Activated naive CD8-positive, alpha-beta T cell treated with anti-CD3 and anti-CD28 coated beads for 36 hours (primary cell): ENCODE measurements around the gene RPEL1. TPM values are rescaled to one million over a fixed set of nuclear protein-coding genes. Genes with fewer than 3 reads are reported as not detected.
A peak's percentile ranks its signal among the peaks of the same experiment; 100 is the strongest.
"Not testable (repeated sequence)": the region's sequence is repeated elsewhere in the genome, so short reads cannot be mapped to it uniquely, and the experiment has no call there.

Experiments
- DNase-seq: peaks from one replicate; pipeline ENCODE4 v3.0.0; 2021
- H3K27ac Mint-ChIP-seq: one replicate; pipeline ENCODE4 v1.8.0; 2022; ENCODE audit warnings: mild to moderate bottlenecking, moderate library complexity, mixed read lengths
- H3K27me3 Mint-ChIP-seq: one replicate; pipeline ENCODE4 v1.8.0; 2022; ENCODE audit warnings: mild to moderate bottlenecking, mixed read lengths
- H3K36me3 Mint-ChIP-seq: one replicate; pipeline ENCODE4 v1.8.0; 2021; ENCODE audit warnings: mild to moderate bottlenecking, mixed read lengths
- H3K4me1 Mint-ChIP-seq: one replicate; pipeline ENCODE4 v1.8.0; 2021; ENCODE audit warnings: mixed read lengths
- H3K4me3 Mint-ChIP-seq: one replicate; pipeline ENCODE4 v1.8.0; 2022; ENCODE audit warnings: mild to moderate bottlenecking, moderate library complexity, mixed read lengths
- H3K9me3 Mint-ChIP-seq: one replicate; pipeline ENCODE4 v1.8.0; 2022; ENCODE audit warnings: mixed read lengths
- total RNA-seq, 2 experiments: library from RNA; stranded (reverse); gene quantifications; one replicate each; pipeline ENCODE4 v1.2.3, GENCODE V29; 2021

Gene RPEL1
- total RNA-seq, 2 experiments from 2014 or later = 0.10 TPM; not detected in 1

DNA sequence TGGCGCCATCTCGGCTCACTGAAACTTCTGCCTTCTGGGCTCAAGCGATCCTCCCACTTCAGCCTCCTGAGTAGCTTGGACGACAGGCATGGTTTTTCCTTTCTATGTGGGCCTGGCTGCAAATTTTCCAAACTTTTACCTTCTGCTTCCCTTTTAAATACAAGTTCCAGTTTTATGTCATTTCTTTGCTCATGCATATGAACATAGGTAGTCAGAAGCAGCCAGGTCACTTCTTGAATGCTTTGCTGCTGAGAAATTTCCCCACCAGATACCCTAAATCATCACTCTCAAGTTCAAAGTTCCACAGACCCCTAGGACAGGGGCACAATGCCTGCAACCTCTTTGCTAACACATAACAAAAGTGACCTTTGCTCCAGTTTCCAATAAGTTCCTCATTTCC lies 21.6 kb upstream of the RPEL1 start:
- H3K27ac Mint-ChIP-seq = no peak overlapping the region
- DNase-seq = no peak
- peaks cover 5% of the 10 kb centered on the region for H3K36me3 Mint-ChIP-seq
- H3K9me3 Mint-ChIP-seq = peaks cover 16% of the 10 kb centered on the region
- H3K4me3 Mint-ChIP-seq = no peak overlapping the region
- H3K4me1 Mint-ChIP-seq = no peaks in the 10 kb centered on the region
- no peaks in the 10 kb centered on the region for H3K27me3 Mint-ChIP-seq

DNA sequence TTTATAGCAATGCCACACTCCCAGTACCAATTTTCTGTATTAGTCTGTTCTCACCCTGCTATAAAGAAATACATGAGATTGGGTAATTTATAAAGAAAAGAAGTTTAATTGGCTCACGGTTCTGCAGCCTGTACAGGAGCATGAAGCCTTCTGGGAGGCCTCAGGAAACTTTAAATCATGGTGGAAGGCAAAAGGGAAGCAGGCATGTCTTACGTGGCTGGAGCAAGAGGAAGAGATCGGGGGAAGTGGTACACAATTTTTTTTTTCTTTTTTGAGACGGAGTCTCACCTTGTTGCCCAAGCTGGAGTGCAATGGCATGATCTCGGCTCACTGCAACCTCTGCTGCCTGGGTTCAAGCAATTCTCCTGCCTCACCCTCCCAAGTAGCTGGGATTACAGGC lies 21.0 kb upstream of the RPEL1 start:
- H3K4me1 Mint-ChIP-seq, H3K36me3 Mint-ChIP-seq, DNase-seq, H3K4me3 Mint-ChIP-seq, H3K27me3 Mint-ChIP-seq, H3K27ac Mint-ChIP-seq: not testable (repeated sequence)
- H3K9me3 Mint-ChIP-seq = peaks cover 16% of the 10 kb centered on the region

DNA sequence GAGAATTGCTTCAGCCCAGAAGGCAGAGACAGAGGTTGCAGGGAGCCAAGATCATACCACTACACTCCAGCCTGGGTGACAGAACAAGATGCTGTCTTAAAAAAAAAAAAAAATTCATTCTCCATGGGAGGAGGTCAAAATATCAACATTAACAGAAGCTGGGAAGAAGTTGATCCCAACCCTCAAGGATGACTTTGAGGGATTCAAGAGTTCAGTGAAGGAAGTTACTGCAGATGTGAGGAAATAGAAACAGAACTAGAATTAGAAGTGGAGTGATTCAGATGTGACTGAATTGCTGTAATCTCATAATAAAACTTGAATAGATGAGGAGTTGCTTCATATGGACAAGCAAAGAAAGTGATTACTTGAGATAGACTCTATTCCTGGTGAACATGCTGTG lies 19.7 kb upstream of the RPEL1 start:
- DNase-seq = no peak
- H3K4me1 Mint-ChIP-seq = no peaks in the 10 kb centered on the region
- H3K27ac Mint-ChIP-seq = no peak overlapping the region
- H3K9me3 Mint-ChIP-seq = peaks cover 16% of the 10 kb centered on the region
- peaks cover 5% of the 10 kb centered on the region for H3K36me3 Mint-ChIP-seq
- no peaks in the 10 kb centered on the region for H3K27me3 Mint-ChIP-seq
- H3K4me3 Mint-ChIP-seq = no peak overlapping the region

DNA sequence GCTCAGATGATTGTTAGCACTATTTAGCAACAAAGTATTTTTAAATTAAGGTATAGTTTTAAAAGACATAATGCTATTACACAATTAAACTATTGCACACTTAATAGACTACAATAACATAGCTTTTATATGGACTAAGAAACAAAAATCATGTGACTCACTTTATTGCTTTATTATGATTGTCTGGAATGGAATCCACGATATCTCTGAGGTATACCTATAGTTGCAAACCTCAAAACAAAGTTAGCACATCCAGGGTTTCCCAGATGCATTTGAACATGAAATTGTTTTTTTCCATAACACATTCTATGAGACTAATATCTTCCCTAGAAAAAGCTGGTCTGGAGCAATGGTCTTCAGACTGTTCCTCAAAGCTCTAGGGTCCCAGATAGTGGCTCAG lies 18.3 kb upstream of the RPEL1 start:
- H3K9me3 Mint-ChIP-seq = peaks cover 14% of the 10 kb centered on the region
- H3K36me3 Mint-ChIP-seq = peaks cover 3% of the 10 kb centered on the region
- H3K4me1 Mint-ChIP-seq = no peaks in the 10 kb centered on the region
- H3K4me3 Mint-ChIP-seq = no peak overlapping the region
- DNase-seq = no peak
- no peaks in the 10 kb centered on the region for H3K27me3 Mint-ChIP-seq
- no peak overlapping the region for H3K27ac Mint-ChIP-seq

DNA sequence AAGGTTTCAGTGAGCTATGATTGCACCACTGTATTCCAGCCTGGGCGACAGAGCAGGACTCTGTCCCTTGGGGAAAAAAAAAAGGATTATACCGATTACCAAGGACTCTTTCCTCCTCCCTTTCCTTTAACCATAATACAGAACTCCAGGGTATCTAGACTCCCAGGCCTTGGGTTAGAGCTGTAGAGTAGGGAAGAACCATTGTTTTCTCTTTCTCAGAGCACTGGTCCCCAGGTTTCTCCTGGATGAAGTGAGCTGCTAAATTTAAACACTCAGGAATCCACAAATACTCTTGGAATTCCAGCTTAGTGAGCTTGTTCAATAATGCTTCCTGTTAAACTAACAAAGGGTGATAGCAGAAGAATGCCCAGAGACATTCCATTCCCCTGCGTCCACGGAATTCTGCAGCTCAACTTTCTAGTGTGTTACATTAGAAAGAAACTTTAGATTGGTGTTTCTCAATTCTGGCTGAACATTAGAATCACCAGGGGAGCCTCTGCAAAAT lies 14.6 kb upstream of the RPEL1 start:
- Mint-ChIP-seq H3K9me3 (no peaks in the 10 kb centered on the region), H3K4me3 (no peak overlapping the region), H3K4me1 (no peaks in the 10 kb centered on the region), H3K27me3 (no peaks in the 10 kb centered on the region), H3K27ac (no peak overlapping the region), H3K36me3 (no peaks in the 10 kb centered on the region)
- no peak for DNase-seq

DNA sequence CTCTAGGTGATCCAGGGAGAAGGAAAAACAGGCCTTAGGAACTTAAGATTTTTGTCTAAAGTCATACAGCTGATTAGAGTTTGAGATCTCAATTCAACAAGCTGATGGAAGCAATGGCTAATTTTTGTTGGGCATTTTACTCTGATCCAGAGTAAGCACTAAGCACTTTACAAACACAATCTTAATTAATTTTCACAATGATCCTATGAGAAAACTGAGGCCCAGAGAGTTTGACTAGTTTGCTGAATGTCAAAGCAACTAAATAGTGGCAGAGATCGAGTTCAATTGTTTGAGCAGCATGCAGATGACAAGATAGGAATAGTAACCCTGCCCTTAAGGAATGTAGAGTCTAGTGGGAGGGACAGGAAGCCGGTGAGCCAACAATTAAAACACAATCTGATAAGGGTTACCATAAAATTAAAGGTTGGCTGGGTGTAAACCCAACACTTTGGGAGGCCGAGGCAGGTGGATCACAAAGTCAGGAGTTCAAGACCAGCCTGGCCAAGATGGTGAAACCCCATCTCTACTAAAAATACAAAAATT lies 13.5 kb upstream of the RPEL1 start:
- no peak overlapping the region for H3K4me3 Mint-ChIP-seq
- H3K9me3 Mint-ChIP-seq = no peaks in the 10 kb centered on the region
- no peaks in the 10 kb centered on the region for H3K36me3 Mint-ChIP-seq

DNA sequence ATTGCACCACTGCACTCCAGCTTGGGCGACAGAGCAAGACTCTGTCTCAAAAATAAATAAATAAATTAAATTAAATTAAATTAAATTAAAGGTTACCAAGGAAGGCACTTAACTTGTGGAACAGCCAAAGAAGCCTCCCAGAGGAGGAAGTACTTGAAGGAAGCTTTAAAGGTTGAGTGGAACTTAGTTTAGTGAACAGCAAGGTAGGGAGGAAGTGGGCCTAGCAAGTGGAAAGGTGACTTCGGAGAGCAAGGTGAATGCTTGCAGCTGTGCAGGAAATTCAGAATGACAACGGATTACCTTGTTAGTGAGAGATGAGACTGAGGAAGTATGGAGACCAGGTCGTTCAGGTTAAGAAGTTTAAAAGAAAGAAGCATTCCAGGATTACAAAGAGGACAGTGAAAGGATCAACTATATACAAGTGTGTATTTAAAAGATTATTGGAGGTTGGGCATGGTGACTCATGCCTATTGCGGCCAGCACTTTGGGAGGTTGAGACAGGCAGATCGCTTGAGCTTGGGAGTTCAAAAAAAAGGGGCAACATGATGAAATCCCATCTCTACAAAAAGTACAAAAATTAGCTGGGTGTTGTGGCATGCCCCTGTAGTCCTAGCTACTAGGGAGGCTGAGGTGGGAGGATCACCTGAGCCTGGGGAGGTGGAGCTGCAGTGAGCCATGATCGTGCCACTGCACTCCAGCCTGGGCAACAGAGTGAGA lies 12.8 kb upstream of the RPEL1 start:
- no peak for DNase-seq
- H3K9me3 Mint-ChIP-seq = no peaks in the 10 kb centered on the region
- H3K36me3 Mint-ChIP-seq = no peaks in the 10 kb centered on the region
- H3K27ac Mint-ChIP-seq = no peak overlapping the region
- no peak overlapping the region for H3K4me3 Mint-ChIP-seq
- no peaks in the 10 kb centered on the region for H3K4me1 Mint-ChIP-seq
- H3K27me3 Mint-ChIP-seq = no peaks in the 10 kb centered on the region

More for the DNA sequence above, 13.5 kb upstream of the RPEL1 start:
- H3K4me1 Mint-ChIP-seq = no peaks in the 10 kb centered on the region
- no peaks in the 10 kb centered on the region for H3K27me3 Mint-ChIP-seq
- no peak overlapping the region for H3K27ac Mint-ChIP-seq
- DNase-seq = no peak

DNA sequence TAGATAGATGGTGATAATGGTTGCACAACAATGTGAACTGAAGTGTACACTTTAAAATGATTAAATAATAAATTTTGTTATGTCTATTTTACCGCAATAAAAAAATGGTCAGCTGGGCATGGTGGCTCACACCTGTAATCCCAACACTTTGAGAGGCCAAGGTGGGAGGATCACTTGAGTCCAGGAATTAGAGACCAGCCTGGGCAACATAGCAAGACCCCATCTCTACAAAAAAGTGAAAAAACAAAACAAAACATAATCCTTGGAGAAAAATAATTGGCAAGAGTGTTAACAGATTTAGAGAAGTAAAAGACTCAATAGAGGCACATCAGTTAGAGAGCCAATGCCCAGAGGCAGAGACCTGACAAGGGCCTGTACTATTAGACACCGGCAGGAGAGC lies 9.9 kb upstream of the RPEL1 start:
- Mint-ChIP-seq H3K4me1 (peaks cover 3% of the 10 kb centered on the region), H3K27ac (no peak overlapping the region), H3K36me3 (no peaks in the 10 kb centered on the region), H3K27me3 (no peaks in the 10 kb centered on the region), H3K9me3 (no peaks in the 10 kb centered on the region), H3K4me3 (no peak overlapping the region)
- no peak for DNase-seq

DNA sequence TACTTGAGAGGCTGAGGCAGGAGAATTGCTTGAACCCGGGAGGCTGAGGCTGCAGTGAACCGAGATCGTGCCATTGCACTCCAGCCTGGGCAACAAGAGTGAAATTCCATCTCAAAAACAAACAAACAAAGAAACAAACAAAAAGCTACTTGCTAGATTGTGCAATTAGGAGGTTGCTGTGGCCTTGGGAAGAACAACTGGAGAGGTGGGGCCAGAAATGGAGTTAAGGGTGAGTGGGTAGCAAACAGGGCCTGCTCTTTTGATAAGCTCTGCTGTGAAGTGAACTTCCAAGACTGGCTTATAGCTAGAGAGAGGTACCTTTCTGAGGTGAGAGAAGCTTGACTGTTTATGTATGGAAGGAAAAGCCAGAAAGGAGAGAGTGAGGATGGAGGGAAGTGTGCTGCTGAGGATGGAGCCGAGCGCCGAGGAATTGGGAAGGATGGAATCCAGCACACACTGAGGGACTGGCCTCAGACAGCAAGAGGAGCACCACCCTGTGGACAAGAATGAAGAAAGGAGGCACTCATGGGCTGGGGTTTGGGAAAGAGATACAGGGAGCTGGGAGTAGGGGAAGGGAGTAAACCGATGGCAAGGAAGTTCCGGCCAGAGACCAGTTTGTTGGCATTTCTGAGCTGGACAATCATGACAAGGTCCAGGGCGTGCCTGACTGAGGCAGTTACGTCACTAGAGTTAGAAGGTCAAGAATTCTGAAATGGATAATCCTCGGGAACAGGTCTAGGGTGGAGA lies 7.0 kb upstream of the RPEL1 start:
- H3K4me1 Mint-ChIP-seq = peaks cover 8% of the 10 kb centered on the region
- no peaks in the 10 kb centered on the region for H3K36me3 Mint-ChIP-seq
- no peaks in the 10 kb centered on the region for H3K9me3 Mint-ChIP-seq
- no peak overlapping the region for H3K4me3 Mint-ChIP-seq
- H3K27me3 Mint-ChIP-seq = no peaks in the 10 kb centered on the region
- H3K27ac Mint-ChIP-seq = no peak overlapping the region
- no peak for DNase-seq

DNA sequence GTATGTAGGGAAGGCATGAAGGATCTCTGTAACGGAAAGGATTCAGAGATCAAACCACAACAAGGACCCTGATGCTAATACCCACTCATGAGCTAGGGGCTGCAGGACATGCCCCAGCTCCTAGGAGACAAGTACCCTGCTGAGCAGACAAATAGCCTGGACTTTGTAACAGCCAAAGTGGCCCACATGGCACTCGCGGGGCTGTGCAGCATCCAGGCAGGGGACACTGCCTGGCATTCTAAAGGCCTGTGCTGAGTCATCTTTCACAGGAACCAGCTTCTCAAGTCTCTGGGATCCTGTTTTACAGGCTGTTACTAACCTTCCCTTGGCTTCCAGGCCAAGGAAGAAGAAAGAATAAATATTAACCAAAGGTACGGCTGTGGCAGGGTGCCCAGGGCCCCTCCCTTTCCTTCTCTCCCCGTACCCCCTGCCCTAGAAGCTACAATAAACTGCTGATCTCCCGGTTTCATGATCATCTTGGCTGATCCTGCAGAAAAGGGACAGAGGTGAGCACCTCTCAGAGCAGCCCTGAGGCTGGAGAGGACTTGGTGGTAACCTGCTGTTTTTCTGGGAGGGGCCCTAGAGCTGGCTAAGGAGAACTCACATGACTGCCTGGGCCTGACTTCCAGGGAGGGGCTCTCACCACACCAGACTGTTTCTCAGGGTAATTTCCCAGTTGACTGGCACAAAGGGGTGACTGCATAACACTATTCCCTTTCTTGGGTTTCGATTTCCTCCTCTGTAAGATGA lies 4.2 kb upstream of the RPEL1 start:
- Mint-ChIP-seq H3K4me1 (peaks cover 13% of the 10 kb centered on the region), H3K9me3 (no peaks in the 10 kb centered on the region), H3K27me3 (no peaks in the 10 kb centered on the region), H3K36me3 (no peaks in the 10 kb centered on the region), H3K4me3 (no peak overlapping the region), H3K27ac (no peak overlapping the region)
- peak; percentile 1 for DNase-seq

DNA sequence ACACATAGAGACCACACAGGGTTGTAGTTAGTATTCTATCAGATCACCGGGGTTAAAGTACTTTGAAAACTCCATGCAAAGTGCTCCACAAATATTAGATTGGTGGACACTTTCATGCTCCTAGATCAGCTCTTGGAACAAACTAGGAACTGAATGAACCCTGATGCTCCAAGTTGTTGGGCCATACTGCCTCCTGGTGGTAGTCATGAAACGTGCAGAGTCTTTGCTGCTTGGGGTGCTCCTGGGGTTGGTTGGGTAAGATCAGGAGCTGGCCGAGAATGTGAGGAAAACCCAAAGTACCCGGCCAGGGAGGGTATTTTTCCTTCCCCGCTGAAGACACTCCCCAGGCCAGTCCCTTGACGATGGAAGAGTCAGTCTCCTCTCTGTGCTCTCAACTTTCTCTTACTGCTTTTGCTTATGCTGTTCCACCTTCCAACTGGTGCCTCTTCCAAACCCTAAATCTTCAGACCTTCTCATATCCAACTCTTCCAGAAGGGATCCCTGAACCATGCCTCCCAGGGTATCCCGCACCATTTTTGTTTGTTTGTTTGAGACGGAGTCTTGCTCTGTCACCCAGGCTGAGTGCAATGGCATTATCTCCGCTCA lies 918 bp upstream of the RPEL1 start:
- DNase-seq = peak; percentile 52
- no peak overlapping the region for H3K27ac Mint-ChIP-seq
- H3K9me3 Mint-ChIP-seq = no peaks in the 10 kb centered on the region
- H3K4me1 Mint-ChIP-seq = peaks cover 13% of the 10 kb centered on the region
- H3K27me3 Mint-ChIP-seq = no peaks in the 10 kb centered on the region
- H3K36me3 Mint-ChIP-seq = no peaks in the 10 kb centered on the region
- H3K4me3 Mint-ChIP-seq = no peak overlapping the region

DNA sequence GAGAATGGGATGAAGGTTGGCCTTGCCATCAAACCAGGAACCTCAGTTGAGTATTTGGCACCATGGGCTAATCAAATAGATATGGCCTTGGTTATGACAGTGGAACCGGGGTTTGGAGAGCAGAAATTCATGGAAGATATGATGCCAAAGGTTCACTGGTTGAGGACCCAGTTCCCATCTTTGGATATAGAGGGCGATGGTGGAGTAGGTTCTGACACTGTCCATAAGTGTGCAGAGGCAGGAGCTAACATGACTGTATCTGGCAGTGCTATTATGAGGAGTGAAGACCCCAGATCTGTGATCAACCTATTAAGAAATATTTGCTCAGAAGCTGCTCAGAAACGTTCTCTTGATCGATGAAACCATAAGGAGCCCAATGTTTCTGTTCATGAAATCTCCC lies 637 bp downstream of the RPEL1 start:
- Mint-ChIP-seq H3K27ac (no peak overlapping the region), H3K4me1 (peaks cover 9% of the 10 kb centered on the region), H3K9me3 (peaks cover 4% of the 10 kb centered on the region), H3K4me3 (no peak overlapping the region), H3K36me3 (no peaks in the 10 kb centered on the region), H3K27me3 (no peaks in the 10 kb centered on the region)
- no peak for DNase-seq

DNA sequence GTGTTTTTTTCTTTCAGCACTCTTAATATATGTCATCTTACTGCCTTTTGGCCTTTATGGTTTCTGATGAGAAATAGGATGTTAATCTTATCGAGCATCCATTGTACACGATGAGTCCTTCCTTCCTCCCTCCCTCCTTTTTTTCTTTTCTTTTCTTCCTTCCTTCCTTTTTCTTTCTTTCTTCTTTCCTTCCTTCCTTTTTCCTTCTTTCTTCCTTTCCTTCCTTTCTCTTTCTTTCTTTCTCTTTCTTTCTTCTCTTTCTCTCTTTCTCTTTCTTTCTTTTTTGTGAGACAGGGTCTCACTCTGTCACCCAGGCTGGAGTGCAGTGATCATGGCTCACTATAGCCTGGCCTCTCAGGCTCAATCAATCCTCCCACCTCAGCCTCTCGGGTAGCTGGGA lies 8.4 kb downstream of the RPEL1 start:
- H3K4me3 Mint-ChIP-seq = no peak overlapping the region
- no peak for DNase-seq
- peaks cover 4% of the 10 kb centered on the region for H3K27me3 Mint-ChIP-seq
- peaks cover 9% of the 10 kb centered on the region for H3K9me3 Mint-ChIP-seq
- no peak overlapping the region for H3K27ac Mint-ChIP-seq
- no peaks in the 10 kb centered on the region for H3K4me1 Mint-ChIP-seq
- peaks cover 2% of the 10 kb centered on the region for H3K36me3 Mint-ChIP-seq

DNA sequence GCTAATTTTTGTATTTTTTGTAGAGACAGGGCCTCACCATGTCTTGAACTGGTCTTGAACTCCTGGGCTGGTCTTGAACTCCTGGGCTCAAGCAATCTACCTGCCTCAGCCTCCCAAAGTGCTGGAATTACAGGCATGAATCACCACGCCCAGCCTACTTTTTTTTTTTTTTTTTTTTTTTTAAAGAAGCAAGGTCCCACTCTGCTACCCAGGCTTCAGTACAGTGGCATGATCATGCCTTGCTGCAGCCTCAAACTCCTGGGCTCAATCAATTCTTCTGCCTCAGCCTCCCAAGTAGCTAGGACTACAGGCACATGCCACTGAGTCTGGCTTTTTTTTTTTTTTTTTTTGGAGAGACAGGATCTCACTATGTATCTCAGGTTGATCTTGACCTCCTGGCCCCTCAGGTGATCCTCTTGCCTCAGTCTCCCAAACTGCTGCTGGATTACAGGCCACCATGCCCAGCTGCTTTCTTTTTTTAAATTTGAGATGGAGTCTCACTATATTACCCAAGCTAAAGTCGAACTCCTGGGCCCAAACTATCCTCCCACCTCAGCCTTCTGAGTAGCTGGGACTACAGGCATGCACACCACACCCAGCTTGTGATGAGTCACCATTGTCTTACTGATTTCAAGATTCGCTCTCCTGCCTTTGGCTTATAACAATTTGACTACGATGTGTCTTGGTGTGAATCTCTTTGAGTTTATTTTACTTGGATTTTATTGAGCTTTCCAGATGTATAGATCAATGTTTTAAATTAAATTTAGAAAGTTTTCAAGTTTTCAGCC lies 9.0 kb downstream of the RPEL1 start:
- Mint-ChIP-seq H3K27ac (no peak overlapping the region), H3K4me1 (no peaks in the 10 kb centered on the region), H3K9me3 (peaks cover 10% of the 10 kb centered on the region), H3K36me3 (peaks cover 3% of the 10 kb centered on the region), H3K27me3 (peaks cover 4% of the 10 kb centered on the region), H3K4me3 (no peak overlapping the region)
- no peak for DNase-seq
